Measurements from ENCODE around the gene BMERB1. TPM values are rescaled to one million over a fixed set of nuclear protein-coding genes. Genes with fewer than 3 reads are reported as not detected.

The BMERB1 gene
- total and polyA plus RNA-seq, 8 donors, result 4.6 to 99.5 (median 25.6) TPM

GRCh38 chr16:15498427-15499175, 64.2 kb downstream of the BMERB1 start:
- no peaks in the 10 kb centered on the region for H3K9me3 ChIP-seq
- WGBS, 5 donors, result 44 to 80% (median 60%) methylated on average over 2 of the region's 2 CpGs
- peak in 1 of 2 donors; percentile 29 for DNase-seq
- TF ChIP-seq CTCF (IDR thresholded peaks at IDR 0.05), result no peak
- TF ChIP-seq POLR2AphosphoS5 (IDR thresholded peaks at IDR 0.05), result no peak
- no peak for TF ChIP-seq POLR2A (IDR thresholded peaks at IDR 0.05)
- TF ChIP-seq EP300 (IDR thresholded peaks at IDR 0.05), result no peak
- H3K27ac ChIP-seq, result peak overlapping the region in 1 of 5 donors; percentile 28
- no peak overlapping the region for H3K4me3 ChIP-seq
- intact Hi-C loops (cut with DNase I; ENCODE audit: low total_unique reads), result no loop called here
- peaks cover 0 to 6% (median 0%) of the 10 kb centered on the region in 4 donors for H3K4me1 ChIP-seq
- H3K36me3 ChIP-seq, result no peaks in the 10 kb centered on the region
- H3K27me3 ChIP-seq, result no peaks in the 10 kb centered on the region

- Histone ChIP-seq H3K9me3 (no peaks in the 10 kb centered on the region), H3K27ac (peak overlapping the region in 1 of 5 donors; percentile 25), H3K27me3 (no peaks in the 10 kb centered on the region), H3K4me1 (peaks cover 5 to 11% (median 6%) of the 10 kb centered on the region in 4 donors), H3K4me3 (no peak overlapping the region), H3K36me3 (no peaks in the 10 kb centered on the region)
- peak in 1 of 2 donors; percentile 38 for DNase-seq
- TF ChIP-seq POLR2A (IDR thresholded peaks at IDR 0.05), result no peak
- TF ChIP-seq POLR2AphosphoS5 (IDR thresholded peaks at IDR 0.05), result no peak
- TF ChIP-seq EP300 (IDR thresholded peaks at IDR 0.05), result no peak
- TF ChIP-seq CTCF (IDR thresholded peaks at IDR 0.05), result no peak
- intact Hi-C loops (cut with DNase I; ENCODE audit: low total_unique reads), result no loop called here
- 66 to 73% (median 68%) methylated on average over 26 of the region's 26 CpGs for WGBS, 5 donors
Measured at GRCh38 chr16:15502041-15502725, 67.8 kb downstream of the BMERB1 start.

- Histone ChIP-seq H3K36me3 (no peaks in the 10 kb centered on the region), H3K27ac (no peak overlapping the region), H3K9me3 (no peaks in the 10 kb centered on the region), H3K27me3 (no peaks in the 10 kb centered on the region), H3K4me3 (no peak overlapping the region), H3K4me1 (peaks cover 8 to 14% (median 10%) of the 10 kb centered on the region in 4 donors)
- TF ChIP-seq CTCF (IDR thresholded peaks at IDR 0.05), result no peak
- no peak for TF ChIP-seq EP300 (IDR thresholded peaks at IDR 0.05)
- no peak for TF ChIP-seq POLR2A (IDR thresholded peaks at IDR 0.05)
- no peak for TF ChIP-seq POLR2AphosphoS5 (IDR thresholded peaks at IDR 0.05)
- intact Hi-C loops (cut with DNase I; ENCODE audit: low total_unique reads), result no loop called here
- no peak for DNase-seq
- WGBS, 5 donors, result 84 to 90% (median 87%) methylated on average over 4 of the region's 4 CpGs
Measured at GRCh38 chr16:15506441-15506840, 72.1 kb downstream of the BMERB1 start.

- 25 to 46% (median 27%) methylated on average over 7 to 8 of the region's 8 CpGs for WGBS, 5 donors
- Histone ChIP-seq H3K27me3 (no peaks in the 10 kb centered on the region), H3K27ac (peak overlapping the region in 2 of 5 donors; percentile 13 to 21), H3K4me3 (no peak overlapping the region), H3K9me3 (no peaks in the 10 kb centered on the region), H3K36me3 (no peaks in the 10 kb centered on the region), H3K4me1 (peaks cover 8 to 14% (median 10%) of the 10 kb centered on the region in 4 donors)
- peak in 1 of 2 donors; percentile 37 for DNase-seq
- TF ChIP-seq POLR2AphosphoS5 (IDR thresholded peaks at IDR 0.05) (peak in 1 of 3 donors; percentile 14), POLR2A (IDR thresholded peaks at IDR 0.05) (no peak)
- intact Hi-C loops (cut with DNase I; ENCODE audit: low total_unique reads), result no loop called here
Measured at GRCh38 chr16:15507301-15507958, 73.0 kb downstream of the BMERB1 start.
